Esophagus muscularis mucosa (tissue), 4 donors: ENCODE measurements around the gene FREM1. TPM values are rescaled to one million over a fixed set of nuclear protein-coding genes. Genes with fewer than 3 reads are reported as not detected.

Experiments
- DNase-seq: peaks from one replicate; pipeline ENCODE4 v3.0.0-alpha.2; 2017; ENCODE audit errors: extremely low spot score
- H3K27ac ChIP-seq, 4 donors: fragments of 200-600 bp; sonication (generic); replicated peaks in 1 of 4; 1 replicate in 3 of 4; 2 replicates in 1 of 4; pipeline ENCODE4 v1.5.1; 2016 to 2019; ENCODE audit warnings: mild to moderate bottlenecking in 1 of 4
- H3K27me3 ChIP-seq, 4 donors: fragments of 200-600 bp; sonication (generic); one replicate each; pipeline versions ENCODE4 v1.5.1 to v1.6.0; 2016 to 2019
- H3K36me3 ChIP-seq, 4 donors: fragments of 200-600 bp; sonication (generic); one replicate each; pipeline ENCODE4 v1.5.1; 2016 to 2019
- H3K4me1 ChIP-seq, 4 donors: fragments of 200-600 bp; sonication (generic); one replicate each; pipeline ENCODE4 v1.5.1; 2016 to 2019
- H3K4me3 ChIP-seq, 4 donors: fragments of 200-600 bp; sonication (generic); 1 replicate in 2 of 4; 2 replicates in 2 of 4; pipeline ENCODE4 v1.5.1; 2016 to 2019; ENCODE audit warnings: mild to moderate bottlenecking in 4 of 4, moderate library complexity in 1 of 4
- H3K9me3 ChIP-seq, 4 donors: fragments of 200-600 bp; sonication (generic); 1 replicate in 3 of 4; 2 replicates in 1 of 4; pipeline ENCODE4 v1.5.1; 2016 to 2019
- EP300 ChIP-seq: sonication (generic); formaldehyde crosslinking; IDR thresholded peaks from one replicate; pipeline ENCODE4 v1.6.1; 2017; ENCODE audit warnings: antibody characterized with exemption
- POLR2A ChIP-seq: fragments of 450-650 bp; IDR thresholded peaks from one replicate; pipeline ENCODE4 v1.6.1; 2017; ENCODE audit warnings: antibody characterized with exemption, moderate library complexity, mild to moderate bottlenecking, low read depth
- POLR2AphosphoS5 ChIP-seq, 2 donors: sonication (generic); formaldehyde crosslinking; IDR thresholded peaks; one replicate each; pipeline ENCODE4 v1.6.1; 2017; ENCODE audit warnings: antibody characterized with exemption in 2 of 2
- WGBS: methylation state at CpG from one replicate; pipeline ENCODE4 v1.1.5; 2018; 5-methylcytosine and 5-hydroxymethylcytosine counted together
- intact Hi-C: fragments of 100-400 bp; cut with DNase I; formaldehyde crosslinking; loops from one replicate; pipeline ENCODE4 v1.15.1; 2023
- total RNA-seq, 4 donors: library from RNA; depleted of rRNA; stranded (reverse); fragments of >200 nt; gene quantifications; one replicate each; pipeline versions ENCODE4 v1.1.0 to v1.2.1, GENCODE V29; 2016
- TF ChIP-seq, protein P1 (sequence below), 3 experiments: fragments of 200-600 bp in 2 of 3; fragments of 450-650 bp in 1 of 3; sonication (generic) in 2 of 3; IDR thresholded peaks; one replicate each; pipeline ENCODE4 v1.5.1; 2017 to 2019; ENCODE audit warnings: antibody characterized with exemption in 3 of 3, mild to moderate bottlenecking in 2 of 3, moderate library complexity in 1 of 3

The FREM1 gene
- total RNA-seq, 4 donors from 2014 or later, result 0.58 to 3.5 (median 1.9) TPM

- no peak for DNase-seq
- 98% methylated on average over 2 of the region's 2 CpGs for WGBS
- intact Hi-C loops, result no loop called here
Measured at GRCh38 chr9:14911046-14911445, 818 bp upstream of the FREM1 start.

DNA sequence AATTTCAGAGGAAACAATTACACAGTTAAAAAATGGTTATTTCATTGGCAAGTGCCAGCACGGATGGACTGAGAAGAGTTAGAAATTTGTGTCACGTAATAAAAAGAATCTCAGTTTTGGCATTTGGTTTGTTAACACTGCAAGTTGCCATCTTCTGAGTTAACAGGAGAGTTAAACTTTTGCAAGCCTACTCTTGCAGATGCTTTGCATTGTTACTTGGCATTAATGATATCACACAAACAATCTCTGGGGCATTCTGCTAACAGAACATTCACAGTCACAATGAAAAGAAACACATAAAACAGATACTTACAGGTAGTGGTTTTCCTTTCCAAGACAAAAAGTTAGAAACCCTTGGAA lies 647 bp downstream of the FREM1 start:
- Histone ChIP-seq H3K36me3 (no peaks in the 10 kb centered on the region), H3K27me3 (no peaks in the 10 kb centered on the region), H3K9me3 (no peaks in the 10 kb centered on the region), H3K4me1 (peaks cover 3 to 42% (median 21%) of the 10 kb centered on the region in 4 donors), H3K27ac (peak overlapping the region in 2 of 4 donors; percentile 31 to 55), H3K4me3 (peak overlapping the region; percentile 32 to 49 (median 38))
- WGBS, result 22% methylated on average over 2 of the region's 2 CpGs
- intact Hi-C loops, result no loop called here
- no peak for DNase-seq
- TF ChIP-seq POLR2AphosphoS5 (IDR thresholded peaks at IDR 0.05) (no peak), POLR2A (no peak), EP300 (no peak)
- TF ChIP-seq, protein P1, sequence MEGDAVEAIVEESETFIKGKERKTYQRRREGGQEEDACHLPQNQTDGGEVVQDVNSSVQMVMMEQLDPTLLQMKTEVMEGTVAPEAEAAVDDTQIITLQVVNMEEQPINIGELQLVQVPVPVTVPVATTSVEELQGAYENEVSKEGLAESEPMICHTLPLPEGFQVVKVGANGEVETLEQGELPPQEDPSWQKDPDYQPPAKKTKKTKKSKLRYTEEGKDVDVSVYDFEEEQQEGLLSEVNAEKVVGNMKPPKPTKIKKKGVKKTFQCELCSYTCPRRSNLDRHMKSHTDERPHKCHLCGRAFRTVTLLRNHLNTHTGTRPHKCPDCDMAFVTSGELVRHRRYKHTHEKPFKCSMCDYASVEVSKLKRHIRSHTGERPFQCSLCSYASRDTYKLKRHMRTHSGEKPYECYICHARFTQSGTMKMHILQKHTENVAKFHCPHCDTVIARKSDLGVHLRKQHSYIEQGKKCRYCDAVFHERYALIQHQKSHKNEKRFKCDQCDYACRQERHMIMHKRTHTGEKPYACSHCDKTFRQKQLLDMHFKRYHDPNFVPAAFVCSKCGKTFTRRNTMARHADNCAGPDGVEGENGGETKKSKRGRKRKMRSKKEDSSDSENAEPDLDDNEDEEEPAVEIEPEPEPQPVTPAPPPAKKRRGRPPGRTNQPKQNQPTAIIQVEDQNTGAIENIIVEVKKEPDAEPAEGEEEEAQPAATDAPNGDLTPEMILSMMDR (IDR thresholded peaks at IDR 0.05), result no peak

More at GRCh38 chr9:14911046-14911445, 818 bp upstream of the FREM1 start:
- TF ChIP-seq POLR2AphosphoS5 (IDR thresholded peaks at IDR 0.05) (no peak), POLR2A (no peak), EP300 (no peak)
- TF ChIP-seq, protein P1 (IDR thresholded peaks at IDR 0.05), result no peak
- no peak overlapping the region for H3K27ac ChIP-seq
- H3K4me1 ChIP-seq, result peaks cover 3 to 36% (median 21%) of the 10 kb centered on the region in 4 donors
- H3K27me3 ChIP-seq, result no peaks in the 10 kb centered on the region
- no peaks in the 10 kb centered on the region for H3K36me3 ChIP-seq
- H3K4me3 ChIP-seq, result no peak overlapping the region
- H3K9me3 ChIP-seq, result no peaks in the 10 kb centered on the region

DNA sequence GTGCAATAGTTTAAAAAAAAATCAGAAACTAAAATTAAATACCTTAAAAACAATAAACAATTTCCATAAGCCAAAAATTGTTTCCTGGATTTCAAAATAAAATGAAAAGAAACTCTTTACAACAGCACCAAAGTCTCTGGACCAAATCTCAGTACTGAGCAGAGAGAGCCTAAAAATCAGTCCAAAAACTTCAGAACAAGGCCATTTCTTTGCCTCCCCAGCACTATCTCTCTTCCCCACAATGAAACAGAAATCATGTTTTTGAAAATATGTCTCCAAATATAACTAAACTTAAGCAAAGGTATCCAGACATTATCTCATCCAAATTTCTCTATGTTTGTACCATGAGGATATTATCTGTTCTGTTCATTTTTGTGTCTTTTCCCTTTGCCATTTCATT lies 1.0 kb downstream of the FREM1 start:
- no peak for DNase-seq
- Histone ChIP-seq H3K4me1 (peaks cover 3 to 42% (median 21%) of the 10 kb centered on the region in 4 donors), H3K27me3 (no peaks in the 10 kb centered on the region), H3K9me3 (no peaks in the 10 kb centered on the region), H3K4me3 (peak overlapping the region in 2 of 4 donors; percentile 40 to 49), H3K36me3 (no peaks in the 10 kb centered on the region), H3K27ac (peak overlapping the region in 2 of 4 donors; percentile 31 to 55)
- TF ChIP-seq POLR2AphosphoS5 (IDR thresholded peaks at IDR 0.05) (no peak), EP300 (no peak), POLR2A (no peak)
- TF ChIP-seq, protein P1 (IDR thresholded peaks at IDR 0.05), result no peak
- intact Hi-C loops, result no loop called here

DNA sequence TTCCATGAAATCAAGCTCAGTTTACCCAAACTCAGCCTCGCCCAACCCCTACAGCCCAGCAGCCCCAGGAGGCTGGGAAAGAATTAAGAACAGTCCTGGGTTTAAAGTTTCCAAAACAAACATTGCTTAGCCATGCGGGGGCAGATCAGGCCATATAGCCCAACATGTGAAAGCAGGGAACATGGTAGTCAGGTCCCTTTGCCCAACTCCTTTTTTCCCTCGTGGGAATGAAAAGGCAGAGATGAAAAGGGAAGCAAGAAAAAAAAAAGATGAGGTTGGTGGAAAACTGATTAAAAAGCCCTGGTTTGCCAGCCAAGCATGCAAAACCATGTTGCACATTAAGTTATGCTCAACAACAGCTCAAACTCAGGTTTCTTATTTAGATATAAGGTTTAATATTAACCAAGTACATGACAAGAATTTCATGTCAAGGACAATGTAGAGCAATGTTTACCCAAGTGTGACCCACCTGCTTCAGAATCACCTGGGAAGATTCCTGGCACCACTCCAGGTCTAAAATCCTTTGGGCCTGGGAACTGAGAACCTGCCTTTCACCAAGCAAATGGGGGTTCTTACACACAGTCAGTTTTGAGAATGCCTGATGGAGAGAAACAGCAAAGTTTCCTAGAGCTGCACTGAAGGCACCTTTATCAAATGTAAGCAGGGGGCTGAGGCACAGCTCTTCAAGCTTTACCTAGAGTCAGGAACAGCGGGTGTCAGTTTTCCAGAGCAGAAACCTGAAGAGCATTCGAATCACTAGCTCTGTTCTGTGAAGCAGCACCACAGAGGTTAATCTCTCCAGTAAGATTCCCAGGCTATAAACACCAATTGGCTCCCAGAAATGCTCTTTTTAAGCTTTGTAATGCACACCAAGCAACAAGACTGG lies 1.7 kb downstream of the FREM1 start:
- no peak for DNase-seq
- Histone ChIP-seq H3K9me3 (no peaks in the 10 kb centered on the region), H3K36me3 (no peaks in the 10 kb centered on the region), H3K27ac (peak overlapping the region in 3 of 4 donors; percentile 8 to 55 (median 31)), H3K4me3 (peak overlapping the region in 1 of 4 donors; percentile 40), H3K4me1 (peaks cover 3 to 42% (median 21%) of the 10 kb centered on the region in 4 donors), H3K27me3 (no peaks in the 10 kb centered on the region)
- intact Hi-C loops, result no loop called here
- TF ChIP-seq, protein P1 (IDR thresholded peaks at IDR 0.05), result no peak
- TF ChIP-seq EP300 (no peak), POLR2A (no peak), POLR2AphosphoS5 (IDR thresholded peaks at IDR 0.05) (no peak)
- WGBS, result 58% methylated on average over 5 of the region's 5 CpGs
